Endothelial cell of umbilical vein (primary cell): ENCODE data around the gene INSRR. TPM values are rescaled to one million over a fixed set of nuclear protein-coding genes. Genes with fewer than 3 reads are reported as not detected.

Source experiments
- BruUV-seq: library from RNA; stranded (reverse); fragments of 400-500 nt; replicated peaks from 2 replicates; lab custom pipeline; 2021; lab: Mats Ljungman, UMichigan
- CTCF ChIA-PET: fragments of 300-600, 350-600 bp; sonication (Branson Sonifier 250); formaldehyde crosslinking; loops from one replicate; lab custom pipeline; 2021; ENCODE audit warnings: antibody characterized with exemption, inconsistent platforms; lab: Charles Lee
- POLR2A ChIA-PET: fragments of 300-600, 350-600 bp; sonication (Branson Sonifier 250); formaldehyde crosslinking; loops from one replicate; lab custom pipeline; 2021; ENCODE audit warnings: antibody characterized with exemption, inconsistent platforms; lab: Charles Lee
- DNase-seq: peaks from one replicate; pipeline ENCODE4 v3.0.0-alpha.2; 2011; ENCODE audit warnings: low read depth, low spot score
- FAIRE-seq: peaks from 2 replicates; lab custom pipeline; 2011; peaks lifted over from hg19 to GRCh38; lab: Jason Lieb, UNC
- H2AFZ ChIP-seq: 2 replicates; pipeline ENCODE4 v1.6.0; 2012; ENCODE audit warnings: low read depth, low read length, control low read depth, inconsistent platforms
- H3K27ac ChIP-seq: 2 replicates; pipeline ENCODE4 v1.5.1; 2011; ENCODE audit warnings: low read depth, mild to moderate bottlenecking, control low read depth, low read length, moderate library complexity; ENCODE audit not compliant: insufficient read depth
- H3K27me3 ChIP-seq, 2 experiments: 2 replicates each; pipeline versions ENCODE4 v1.6.0 to v1.6.1; 2011; ENCODE audit warnings: low read length in 2 of 2, mixed read lengths in 1 of 2; ENCODE audit not compliant: control insufficient read depth in 2 of 2, insufficient read depth in 2 of 2
- H3K36me3 ChIP-seq, 2 experiments: 2 replicates in 1 of 2; 3 replicates in 1 of 2; pipeline ENCODE4 v1.5.1; 2011; ENCODE audit warnings: low read length in 2 of 2, mild to moderate bottlenecking in 1 of 2, moderate library complexity in 1 of 2; ENCODE audit not compliant: control insufficient read depth in 2 of 2, insufficient read depth in 2 of 2; ENCODE audit errors: extremely low read depth in 1 of 2
- H3K4me1 ChIP-seq: 3 replicates; pipeline ENCODE4 v1.5.1; 2011; ENCODE audit warnings: mild to moderate bottlenecking, low read length; ENCODE audit not compliant: control insufficient read depth, insufficient read depth; ENCODE audit errors: extremely low read depth
- H3K4me2 ChIP-seq: 2 replicates; pipeline ENCODE4 v1.6.1; 2011; ENCODE audit warnings: low read length, control low read depth, mixed read lengths; ENCODE audit not compliant: insufficient read depth
- H3K4me3 ChIP-seq, 3 experiments: fragments of 200-600 bp in 1 of 3; sonication (generic), shearing (Covaris generic) in 1 of 3; replicated peaks in 1 of 3; 2 replicates each; pipeline ENCODE4 v1.5.1; 2011 to 2016; ENCODE audit warnings: control low read depth in 3 of 3, low read length in 3 of 3, mild to moderate bottlenecking in 2 of 3, inconsistent platforms in 1 of 3, low read depth in 1 of 3, moderate library complexity in 1 of 3; ENCODE audit not compliant: insufficient read depth in 1 of 3
- H3K79me2 ChIP-seq: 2 replicates; pipeline ENCODE4 v1.6.0; 2012; ENCODE audit warnings: low read length, inconsistent platforms; ENCODE audit not compliant: control insufficient read depth, insufficient read depth
- H3K9ac ChIP-seq: replicated peaks from 2 replicates; pipeline ENCODE3; 2011; ENCODE audit warnings: low read length, control low read depth; ENCODE audit not compliant: insufficient read depth; ENCODE audit errors: extremely low read depth
- H3K9me1 ChIP-seq: replicated peaks from 3 replicates; pipeline ENCODE4 v1.6.0; 2011; ENCODE audit warnings: mild to moderate bottlenecking, low read length; ENCODE audit not compliant: control insufficient read depth, insufficient read depth; ENCODE audit errors: extremely low read depth
- H3K9me3 ChIP-seq: replicated peaks from 2 replicates; pipeline ENCODE4 v1.5.1; 2012; ENCODE audit warnings: low read length, inconsistent platforms; ENCODE audit not compliant: control insufficient read depth, insufficient read depth
- H4K20me1 ChIP-seq: replicated peaks from 2 replicates; pipeline ENCODE3; 2011; ENCODE audit warnings: mild to moderate bottlenecking, low read length; ENCODE audit not compliant: control insufficient read depth, insufficient read depth; ENCODE audit errors: extremely low read depth
- EZH2 ChIP-seq: IDR thresholded peaks from 2 replicates; pipeline ENCODE4 v1.6.1; 2012; ENCODE audit warnings: borderline replicate concordance, low read depth, mild to moderate bottlenecking, moderate library complexity, low read length, inconsistent platforms; ENCODE audit not compliant: severe bottlenecking
- FOS ChIP-seq: IDR thresholded peaks from 2 replicates; pipeline ENCODE4 v1.6.1; 2011; ENCODE audit warnings: mild to moderate bottlenecking, low read length, moderate library complexity, borderline replicate concordance; ENCODE audit not compliant: insufficient read depth
- GATA2 ChIP-seq: IDR thresholded peaks from 2 replicates; pipeline ENCODE4 v1.7.0; 2011; ENCODE audit warnings: low read depth, mild to moderate bottlenecking, moderate library complexity, mixed read lengths, low read length; ENCODE audit not compliant: insufficient read length, insufficient read depth
- JUN ChIP-seq: IDR thresholded peaks from 2 replicates; pipeline ENCODE4 v1.6.1; 2011; ENCODE audit warnings: borderline replicate concordance, low read depth; ENCODE audit not compliant: insufficient read length, insufficient read depth
- MYC ChIP-seq: IDR thresholded peaks from one replicate; pipeline ENCODE4 v1.6.1; 2011; ENCODE audit warnings: mild to moderate bottlenecking, low read depth, low read length
- POLR2A ChIP-seq: IDR thresholded peaks from 2 replicates; pipeline ENCODE4 v1.6.1; 2012; ENCODE audit warnings: low read depth, mild to moderate bottlenecking, control low read depth, low read length
- POLR2AphosphoS5 ChIP-seq: IDR thresholded peaks from 2 replicates; pipeline ENCODE4 v1.6.1; 2012; ENCODE audit warnings: low read depth, mild to moderate bottlenecking, control low read depth, low read length, moderate library complexity; ENCODE audit not compliant: insufficient read depth
- dilution Hi-C: fragments of 300-500 bp; cut with MboI; formaldehyde crosslinking; loops from one replicate; pipeline ENCODE4 v1.15.0; 2019; ENCODE audit warnings: low sequenced_read_pairs; ENCODE audit not compliant: extremely low pct_ligation_motif_present
- intact Hi-C: fragments of 100-400 bp; cut with micrococcal nuclease; formaldehyde crosslinking; loops from one replicate; pipeline ENCODE4 v1.10.0; 2022
- polyA plus RNA-seq, 4 experiments: library from polyadenylated mRNA; depleted of rRNA in 3 of 4; stranded (reverse) in 3 of 4; unstranded in 1 of 4; fragments of >200 nt; gene quantifications; 2 replicates each; pipeline versions ENCODE4 v1.2.1 to v1.2.3, GENCODE V29; 2011 to 2012; ENCODE audit warnings: missing spikeins in 1 of 4
- total RNA-seq: library from RNA; stranded (reverse); gene quantifications from 2 replicates; pipeline ENCODE4 v1.2.3, GENCODE V29; 2021
- TF ChIP-seq, protein P1 (sequence below), 2 donors: IDR thresholded peaks; 1 replicate in 1 of 2; 2 replicates in 1 of 2; pipeline ENCODE4 v1.5.1; 2011; ENCODE audit warnings: low read length in 2 of 2, mild to moderate bottlenecking in 2 of 2, moderate library complexity in 2 of 2, control low read depth in 1 of 2, inconsistent platforms in 1 of 2, low read depth in 1 of 2; ENCODE audit not compliant: insufficient read depth in 1 of 2; ENCODE audit errors: extremely low read depth in 1 of 2
- TF ChIP-seq, protein P2 (sequence below): IDR thresholded peaks from 2 replicates; pipeline ENCODE4 v1.6.1; 2011; ENCODE audit not compliant: insufficient read depth, insufficient read length

The INSRR gene
- total and polyA plus RNA-seq, 2 donors (not counting 3 experiments of a cell fraction or from before 2014, with no cell fraction given): not detected

DNA sequence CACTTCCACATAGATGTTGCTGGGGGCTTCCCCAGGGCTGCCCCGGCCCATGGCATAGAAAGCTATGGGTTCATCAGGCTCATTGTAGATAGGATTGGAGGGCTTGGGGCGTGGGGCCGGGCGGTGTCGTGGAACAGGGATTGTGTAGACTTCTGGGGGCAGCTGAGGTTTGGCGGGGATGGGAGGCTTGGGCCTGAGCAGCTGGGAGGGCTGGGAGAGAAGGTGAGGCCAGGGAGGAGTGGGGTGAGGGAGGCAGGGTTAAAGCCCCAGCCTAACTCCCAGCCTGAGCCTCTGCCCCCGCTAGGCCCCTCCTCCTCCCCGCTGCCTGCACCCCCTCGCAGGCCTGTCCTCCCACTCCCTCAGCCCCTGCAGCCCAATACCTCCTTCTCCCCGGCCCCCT is 49.6 kb downstream of the INSRR start:
- H3K79me2 ChIP-seq: no peaks in the 10 kb centered on the region
- DNase-seq (no peak), FAIRE-seq (no peak)
- dilution Hi-C loops (no loop called here), intact Hi-C loops (no loop called here)
- H3K9ac ChIP-seq: no peak overlapping the region
- H3K4me3 ChIP-seq: no peak overlapping the region
- H3K4me1 ChIP-seq: peaks cover 20% of the 10 kb centered on the region
- H3K9me1 ChIP-seq: no peaks in the 10 kb centered on the region
- TF ChIP-seq JUN (no peak), POLR2A (no peak), EZH2 (no peak)
- H3K4me2 ChIP-seq: no peak overlapping the region
- POLR2A ChIA-PET: no interaction called here
- CTCF ChIA-PET: interaction anchor here (1.3 to 1.4 kb wide), 2 partner anchors 83 to 120 kb away, joined by 3 to 4 read pairs; no protein-coding TSS in a partner anchor
- no peak overlapping the region for H2AFZ ChIP-seq
- no peaks in the 10 kb centered on the region for H3K27me3 ChIP-seq
- no TSS peak for BruUV-seq
- no peaks in the 10 kb centered on the region for H4K20me1 ChIP-seq
- H3K27ac ChIP-seq: no peak overlapping the region
- no peaks in the 10 kb centered on the region for H3K36me3 ChIP-seq
- H3K9me3 ChIP-seq: no peaks in the 10 kb centered on the region

DNA sequence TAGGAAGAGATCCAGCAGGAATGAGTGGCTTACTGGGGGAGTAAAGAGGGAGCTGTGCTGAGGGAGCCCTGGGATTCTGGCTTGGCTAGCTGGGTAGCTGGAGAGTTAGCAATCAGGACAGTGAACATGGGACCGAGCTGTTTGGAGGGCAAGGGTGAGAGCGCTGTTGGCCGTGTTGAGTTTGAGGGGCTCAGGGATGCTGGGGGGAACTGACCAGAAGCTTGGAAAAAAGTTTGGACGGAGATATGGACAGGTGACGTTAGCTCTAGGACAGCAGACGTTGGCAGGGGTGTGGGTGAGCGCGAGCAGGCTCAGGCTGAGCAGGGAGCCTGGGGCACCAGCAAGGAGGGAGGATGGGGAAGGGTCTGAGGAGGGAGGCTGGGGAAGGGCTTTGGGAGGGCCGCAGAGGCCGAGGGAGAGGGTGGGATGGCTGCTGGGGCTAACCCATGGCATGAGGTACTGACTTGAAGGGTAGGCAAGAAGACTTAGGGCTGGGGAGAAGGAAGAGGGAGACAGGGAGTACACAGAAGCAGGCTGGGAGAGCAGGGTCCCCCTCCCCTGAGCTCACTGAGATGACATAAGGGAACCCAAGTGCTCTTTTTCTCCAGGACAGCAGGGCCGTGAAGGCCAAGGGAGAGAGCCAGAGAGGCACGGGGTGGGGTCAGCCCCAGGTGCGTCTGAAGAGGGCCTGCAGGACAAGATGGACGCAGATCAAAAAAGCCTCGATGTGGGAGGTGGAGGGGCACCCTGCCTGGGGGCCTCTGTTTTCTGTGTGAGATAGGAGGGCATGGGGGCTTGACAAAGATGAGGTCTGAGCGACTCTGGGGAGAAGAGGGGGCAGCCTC is 50.5 kb downstream of the INSRR start:
- ChIA-PET POLR2A (no interaction called here), CTCF (interaction anchor here (0.7 to 2.0 kb wide), 9 partner anchors 9 to 119 kb away, joined by 3 to 11 read pairs (median 4); no protein-coding TSS in a partner anchor)
- Histone ChIP-seq H3K9me3 (no peaks in the 10 kb centered on the region), H3K9ac (no peak overlapping the region), H3K9me1 (no peaks in the 10 kb centered on the region), H3K27me3 (no peaks in the 10 kb centered on the region), H3K4me1 (peaks cover 11% of the 10 kb centered on the region), H3K4me3 (no peak overlapping the region), H3K27ac (no peak overlapping the region), H4K20me1 (no peaks in the 10 kb centered on the region), H2AFZ (no peak overlapping the region), H3K4me2 (no peak overlapping the region), H3K36me3 (no peaks in the 10 kb centered on the region), H3K79me2 (no peaks in the 10 kb centered on the region)
- intact Hi-C loops (no loop called here), dilution Hi-C loops (no loop called here)
- TF ChIP-seq JUN (no peak), MYC (no peak), POLR2AphosphoS5 (no peak), POLR2A (no peak), GATA2 (no peak), FOS (no peak), EZH2 (no peak)
- TF ChIP-seq, protein P1, sequence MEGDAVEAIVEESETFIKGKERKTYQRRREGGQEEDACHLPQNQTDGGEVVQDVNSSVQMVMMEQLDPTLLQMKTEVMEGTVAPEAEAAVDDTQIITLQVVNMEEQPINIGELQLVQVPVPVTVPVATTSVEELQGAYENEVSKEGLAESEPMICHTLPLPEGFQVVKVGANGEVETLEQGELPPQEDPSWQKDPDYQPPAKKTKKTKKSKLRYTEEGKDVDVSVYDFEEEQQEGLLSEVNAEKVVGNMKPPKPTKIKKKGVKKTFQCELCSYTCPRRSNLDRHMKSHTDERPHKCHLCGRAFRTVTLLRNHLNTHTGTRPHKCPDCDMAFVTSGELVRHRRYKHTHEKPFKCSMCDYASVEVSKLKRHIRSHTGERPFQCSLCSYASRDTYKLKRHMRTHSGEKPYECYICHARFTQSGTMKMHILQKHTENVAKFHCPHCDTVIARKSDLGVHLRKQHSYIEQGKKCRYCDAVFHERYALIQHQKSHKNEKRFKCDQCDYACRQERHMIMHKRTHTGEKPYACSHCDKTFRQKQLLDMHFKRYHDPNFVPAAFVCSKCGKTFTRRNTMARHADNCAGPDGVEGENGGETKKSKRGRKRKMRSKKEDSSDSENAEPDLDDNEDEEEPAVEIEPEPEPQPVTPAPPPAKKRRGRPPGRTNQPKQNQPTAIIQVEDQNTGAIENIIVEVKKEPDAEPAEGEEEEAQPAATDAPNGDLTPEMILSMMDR (IDR thresholded peaks at IDR 0.05; ENCODE audit: extremely low read depth in 1 of 2, insufficient read depth in 1 of 2, low read depth in 1 of 2, low read length in 2 of 2): no peak
- TF ChIP-seq, protein P2, sequence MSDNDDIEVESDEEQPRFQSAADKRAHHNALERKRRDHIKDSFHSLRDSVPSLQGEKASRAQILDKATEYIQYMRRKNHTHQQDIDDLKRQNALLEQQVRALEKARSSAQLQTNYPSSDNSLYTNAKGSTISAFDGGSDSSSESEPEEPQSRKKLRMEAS: no peak
- FAIRE-seq (no peak), DNase-seq (no peak)
- BruUV-seq: no TSS peak
